Fibroblast of lung (primary cell): Measurements from ENCODE around the gene PDZD2. TPM values are rescaled to one million over a fixed set of nuclear protein-coding genes. Genes with fewer than 3 reads are reported as not detected.
"Not testable (repeated sequence)": the region's sequence is repeated elsewhere in the genome, so short reads cannot be mapped to it uniquely, and the experiment has no call there.

Source experiments
- DNase-seq, 2 donors: peaks; one replicate each; pipeline versions ENCODE4 v3.0.0 to v3.0.0-alpha.2; 2010; ENCODE audit warnings: low read depth in 2 of 2
- H2AFZ ChIP-seq: 2 replicates; pipeline ENCODE4 v1.5.1; 2012; ENCODE audit warnings: low read length, control low read depth, inconsistent platforms
- H3K27ac ChIP-seq: 2 replicates; pipeline ENCODE4 v1.5.1; 2011; ENCODE audit warnings: low read length, control low read depth; ENCODE audit not compliant: insufficient read depth
- H3K27me3 ChIP-seq: 2 replicates; pipeline ENCODE4 v1.5.1; 2011; ENCODE audit warnings: mild to moderate bottlenecking, low read length; ENCODE audit not compliant: control insufficient read depth, insufficient read depth
- H3K36me3 ChIP-seq: 2 replicates; pipeline ENCODE4 v1.5.1; 2011; ENCODE audit warnings: low read length; ENCODE audit not compliant: control insufficient read depth, insufficient read depth
- H3K4me1 ChIP-seq: 2 replicates; pipeline ENCODE4 v1.5.1; 2011; ENCODE audit warnings: low read length; ENCODE audit not compliant: control insufficient read depth, insufficient read depth; ENCODE audit errors: extremely low read depth
- H3K4me2 ChIP-seq: 2 replicates; pipeline ENCODE4 v1.5.1; 2011; ENCODE audit warnings: low read length, control low read depth; ENCODE audit not compliant: insufficient read depth; ENCODE audit errors: extremely low read depth
- H3K4me3 ChIP-seq, 4 experiments: fragments of 200-600 bp in 1 of 4; sonication (generic) in 1 of 4; replicated peaks in 1 of 4; 2 replicates each; pipeline ENCODE4 v1.5.1; 2011 to 2016; ENCODE audit warnings: low read length in 4 of 4, low read depth in 3 of 4, mild to moderate bottlenecking in 3 of 4, control low read depth in 2 of 4, inconsistent platforms in 1 of 4, mixed read lengths in 1 of 4; ENCODE audit not compliant: insufficient read depth in 1 of 4; ENCODE audit errors: control extremely low read depth in 1 of 4
- H3K79me2 ChIP-seq: 2 replicates; pipeline ENCODE4 v1.5.1; 2012; ENCODE audit warnings: mild to moderate bottlenecking, low read length, inconsistent platforms; ENCODE audit not compliant: control insufficient read depth, insufficient read depth
- H3K9ac ChIP-seq: 2 replicates; pipeline ENCODE4 v1.5.1; 2011; ENCODE audit warnings: mild to moderate bottlenecking, low read length, control low read depth; ENCODE audit not compliant: insufficient read depth
- H3K9me3 ChIP-seq: 2 replicates; pipeline ENCODE4 v1.5.1; 2012; ENCODE audit warnings: low read depth, low read length; ENCODE audit not compliant: control insufficient read depth, insufficient read depth
- H4K20me1 ChIP-seq: 2 replicates; pipeline ENCODE4 v1.5.1; 2011; ENCODE audit warnings: low read length; ENCODE audit not compliant: control insufficient read depth, insufficient read depth; ENCODE audit errors: extremely low read depth
- CTCF ChIP-seq, 2 donors: IDR thresholded peaks in 1 of 2; conservative IDR thresholded peaks in 1 of 2; 1 replicate in 1 of 2; 2 replicates in 1 of 2; pipeline ENCODE4 v1.5.1; 2011 to 2012; ENCODE audit warnings: low read length in 2 of 2, control low read depth in 1 of 2, inconsistent platforms in 1 of 2, low read depth in 1 of 2, mild to moderate bottlenecking in 1 of 2
- EZH2 ChIP-seq: IDR thresholded peaks from 2 replicates; pipeline ENCODE4 v1.5.1; 2012; ENCODE audit warnings: low read length, control low read depth, mild to moderate bottlenecking; ENCODE audit errors: missing control alignments
- polyA plus RNA-seq, 2 donors: library from polyadenylated mRNA; depleted of rRNA in 1 of 2; stranded (reverse) in 1 of 2; unstranded in 1 of 2; fragments of >200 nt; gene quantifications; 2 replicates each; pipeline ENCODE4 v1.2.1, GENCODE V29; 2011 to 2012; ENCODE audit warnings: missing spikeins in 1 of 2
- total RNA-seq: library from RNA; depleted of rRNA; stranded (reverse); fragments of >200 nt; gene quantifications from 2 replicates; pipeline ENCODE4 v1.2.1, GENCODE V29; 2014

Gene PDZD2
- total and polyA plus RNA-seq, 2 donors (not counting 1 experiment from before 2014, with no cell fraction given) = 0.33 to 0.40 TPM

- H3K27me3 ChIP-seq = no peaks in the 10 kb centered on the region
- H2AFZ ChIP-seq = no peak overlapping the region
- DNase-seq = no peak
- no peak overlapping the region for H3K9ac ChIP-seq
- no peaks in the 10 kb centered on the region for H4K20me1 ChIP-seq
- peaks cover 11% of the 10 kb centered on the region for H3K4me1 ChIP-seq
- no peaks in the 10 kb centered on the region for H3K79me2 ChIP-seq
- no peak for TF ChIP-seq EZH2
- TF ChIP-seq CTCF (conservative IDR thresholded peaks at IDR 0.05 in 1 of 2, IDR thresholded peaks at IDR 0.05 in 1 of 2; ENCODE audit: low read depth in 1 of 2, low read length in 2 of 2) = no peak
- no peaks in the 10 kb centered on the region for H3K36me3 ChIP-seq
- no peak overlapping the region for H3K27ac ChIP-seq
- H3K4me2 ChIP-seq = no peak overlapping the region
- H3K4me3 ChIP-seq = no peak overlapping the region
- H3K9me3 ChIP-seq = no peaks in the 10 kb centered on the region
These were observed 391.8 kb downstream of the PDZD2 start for GRCh38 chr5:32030686-32031085.

- no peaks in the 10 kb centered on the region for H4K20me1 ChIP-seq
- H3K9me3 ChIP-seq = no peaks in the 10 kb centered on the region
- no peaks in the 10 kb centered on the region for H3K27me3 ChIP-seq
- DNase-seq = peak in 1 of 2 donors; percentile 49
- H3K79me2 ChIP-seq = no peaks in the 10 kb centered on the region
- H3K27ac ChIP-seq = no peak overlapping the region
- H3K4me1 ChIP-seq = peaks cover 11% of the 10 kb centered on the region
- H2AFZ ChIP-seq = no peak overlapping the region
- TF ChIP-seq CTCF (conservative IDR thresholded peaks at IDR 0.05 in 1 of 2, IDR thresholded peaks at IDR 0.05 in 1 of 2; ENCODE audit: low read depth in 1 of 2, low read length in 2 of 2) (no peak), EZH2 (no peak)
- H3K4me3 ChIP-seq = no peak overlapping the region
- H3K4me2 ChIP-seq = no peak overlapping the region
- H3K36me3 ChIP-seq = no peaks in the 10 kb centered on the region
- no peak overlapping the region for H3K9ac ChIP-seq
These were observed 392.2 kb downstream of the PDZD2 start for GRCh38 chr5:32031089-32031488.

GRCh38 chr5:32038523-32038922, 399.6 kb downstream of the PDZD2 start:
- H3K36me3 ChIP-seq = no peaks in the 10 kb centered on the region
- H3K27me3 ChIP-seq = no peaks in the 10 kb centered on the region
- no peaks in the 10 kb centered on the region for H3K4me1 ChIP-seq
- no peaks in the 10 kb centered on the region for H3K79me2 ChIP-seq
- no peaks in the 10 kb centered on the region for H4K20me1 ChIP-seq
- no peak overlapping the region for H3K9ac ChIP-seq
- H2AFZ ChIP-seq = no peak overlapping the region
- no peak overlapping the region for H3K27ac ChIP-seq
- no peak overlapping the region for H3K4me3 ChIP-seq
- no peak overlapping the region for H3K4me2 ChIP-seq
- DNase-seq = no peak
- no peaks in the 10 kb centered on the region for H3K9me3 ChIP-seq
- TF ChIP-seq CTCF (conservative IDR thresholded peaks at IDR 0.05 in 1 of 2, IDR thresholded peaks at IDR 0.05 in 1 of 2; ENCODE audit: low read depth in 1 of 2, low read length in 2 of 2) = no peak
- no peak for TF ChIP-seq EZH2

- not testable (repeated sequence) for H3K4me2 ChIP-seq, H2AFZ ChIP-seq, H3K36me3 ChIP-seq, H3K27me3 ChIP-seq, H3K27ac ChIP-seq, DNase-seq, H4K20me1 ChIP-seq, H3K4me3 ChIP-seq, H3K9ac ChIP-seq, H3K4me1 ChIP-seq, H3K9me3 ChIP-seq, H3K79me2 ChIP-seq
These were observed 400.2 kb downstream of the PDZD2 start for GRCh38 chr5:32039133-32039532.

- H3K27me3 ChIP-seq, H3K9ac ChIP-seq, H3K4me1 ChIP-seq, H3K4me3 ChIP-seq, H3K9me3 ChIP-seq, H3K4me2 ChIP-seq, H2AFZ ChIP-seq, DNase-seq, H4K20me1 ChIP-seq, H3K27ac ChIP-seq, H3K79me2 ChIP-seq, H3K36me3 ChIP-seq: not testable (repeated sequence)
These were observed 400.7 kb downstream of the PDZD2 start for GRCh38 chr5:32039601-32040000.
